GM21529 (cell line): Measurements from ENCODE around the gene CELA1.
"Not testable (repeated sequence)": the region's sequence is repeated elsewhere in the genome, so short reads cannot be mapped to it uniquely, and the experiment has no call there.

Source experiments
- ATAC-seq: cut with Tn5 transposase; IDR thresholded peaks from one replicate; pipeline ENCODE4 v1.9.1; 2021; ENCODE audit not compliant: unreplicated experiment

CELA1 gene

GRCh38 chr12:51345681-51346080 is 798 bp downstream of the CELA1 start:
- no peak for ATAC-seq

GRCh38 chr12:51343201-51343600 is 3.3 kb downstream of the CELA1 start:
- no peak for ATAC-seq

- no peak for ATAC-seq
Measured at GRCh38 chr12:51342416-51342815, 4.1 kb downstream of the CELA1 start.

- ATAC-seq = no peak
Measured at GRCh38 chr12:51341251-51342007, 5.0 kb downstream of the CELA1 start.

- no peak for ATAC-seq
Measured at GRCh38 chr12:51339750-51340149, 6.7 kb downstream of the CELA1 start.

- not testable (repeated sequence) for ATAC-seq
Measured at GRCh38 chr12:51337336-51337735, 9.1 kb downstream of the CELA1 start.

GRCh38 chr12:51335931-51336330 is 10.5 kb downstream of the CELA1 start:
- ATAC-seq = no peak

GRCh38 chr12:51334764-51335163 is 11.7 kb downstream of the CELA1 start:
- ATAC-seq = no peak

GRCh38 chr12:51333536-51333935 is 12.9 kb downstream of the CELA1 start:
- ATAC-seq = no peak

GRCh38 chr12:51330186-51330585 is 16.3 kb downstream of the CELA1 start:
- no peak for ATAC-seq

- no peak for ATAC-seq
Measured at GRCh38 chr12:51329742-51330141, 16.7 kb downstream of the CELA1 start.

- no peak for ATAC-seq
Measured at GRCh38 chr12:51328587-51328986, 17.9 kb downstream of the CELA1 start.

GRCh38 chr12:51326698-51327439 is 19.6 kb downstream of the CELA1 start:
- ATAC-seq = peak; percentile 61

GRCh38 chr12:51324953-51325352 is 21.5 kb downstream of the CELA1 start:
- no peak for ATAC-seq

- peak; percentile 61 for ATAC-seq
Measured at GRCh38 chr12:51323966-51324895, 22.2 kb downstream of the CELA1 start, which contains the start of gene BIN2. Gene BIN2 (minus strand): TSS chr12:51324174. CDS start chr12:51324102, 72 bp downstream.

GRCh38 chr12:51323317-51323960 is 23.0 kb downstream of the CELA1 start:
- ATAC-seq = no peak

- ATAC-seq = no peak
Measured at GRCh38 chr12:51322452-51322851, 24.0 kb downstream of the CELA1 start.

GRCh38 chr12:51321882-51322281 is 24.6 kb downstream of the CELA1 start:
- no peak for ATAC-seq

- no peak for ATAC-seq
Measured at GRCh38 chr12:51320695-51321320, 25.7 kb downstream of the CELA1 start.

GRCh38 chr12:51320311-51320694 is 26.2 kb downstream of the CELA1 start:
- ATAC-seq = no peak
